HepG2 (cell line): ENCODE measurements around the gene VNN1. TPM values are rescaled to one million over a fixed set of nuclear protein-coding genes. Genes with fewer than 3 reads are reported as not detected.
A peak's percentile ranks its signal among the peaks of the same experiment; 100 is the strongest.

Experiments used
- ATAC-seq: fragments of 200-7000 bp; cut with Tn5 transposase; 3 replicates; pipeline ENCODE4 v1.9.1; 2020; ENCODE audit warnings: mild to moderate bottlenecking, moderate library complexity
- BruUV-seq: library from RNA; stranded (reverse); fragments of 400-500 nt; replicated peaks from 2 replicates; lab custom pipeline; 2021; lab: Mats Ljungman, UMichigan
- CTCF ChIA-PET: fragments of 300-600 bp; formaldehyde crosslinking; extraction: SDS; loops from one replicate; lab custom pipeline; 2021; ENCODE audit warnings: low total read pairs, inconsistent platforms, low intra/inter-chr PET ratio; lab: Yijun Ruan, JAX
- POLR2A ChIA-PET: fragments of 350-600 bp; sonication (Branson Sonifier 250); formaldehyde crosslinking; loops from one replicate; lab custom pipeline; 2020; ENCODE audit warnings: antibody characterized with exemption, inconsistent platforms; lab: Yijun Ruan, JAX
- DNase-seq: peaks from one replicate; pipeline ENCODE4 v3.0.0-alpha.2; 2015; ENCODE audit warnings: low spot score
- FAIRE-seq: peaks from 3 replicates; lab custom pipeline; 2011; peaks lifted over from hg19 to GRCh38; lab: Jason Lieb, UNC
- H2AFZ ChIP-seq: one replicate; pipeline ENCODE4 v1.6.1; 2011; ENCODE audit warnings: low read length, inconsistent platforms
- H3K27ac ChIP-seq: fragments of 300-600 bp; 3 replicates; pipeline ENCODE4 v1.8.0; 2011; ENCODE audit warnings: mixed run types, mild to moderate bottlenecking, mixed read lengths, low read length, inconsistent platforms; ENCODE audit not compliant: insufficient read depth; ENCODE audit errors: extremely low read length
- H3K27me3 ChIP-seq, 2 experiments: fragments of 200-600 bp in 1 of 2; 2 replicates in 1 of 2; 3 replicates in 1 of 2; pipeline versions ENCODE4 v1.6.0 to v1.8.0; 2011; ENCODE audit warnings: low read length in 2 of 2, mild to moderate bottlenecking in 2 of 2, moderate library complexity in 2 of 2, inconsistent platforms in 1 of 2; ENCODE audit not compliant: insufficient read depth in 2 of 2, control insufficient read depth in 1 of 2
- H3K36me3 ChIP-seq, 2 experiments: fragments of 200-600 bp in 1 of 2; replicated peaks in 1 of 2; 2 replicates in 1 of 2; 3 replicates in 1 of 2; pipeline versions ENCODE4 v1.5.1 to v1.8.0; 2011; ENCODE audit warnings: low read length in 2 of 2, inconsistent platforms in 1 of 2; ENCODE audit not compliant: insufficient read depth in 2 of 2, control insufficient read depth in 1 of 2
- H3K4me1 ChIP-seq: 2 replicates; pipeline ENCODE4 v1.5.1; 2012; ENCODE audit warnings: low read length, inconsistent platforms; ENCODE audit not compliant: insufficient read depth
- H3K4me2 ChIP-seq: 2 replicates; pipeline ENCODE4 v1.6.0; 2011; ENCODE audit warnings: low read depth, low read length, inconsistent platforms
- H3K4me3 ChIP-seq, 3 experiments: fragments of 200-600 bp in 1 of 3; sonication (generic), shearing (Covaris generic) in 1 of 3; replicated peaks in 1 of 3; 2 replicates each; pipeline ENCODE4 v1.5.1; 2011 to 2016; ENCODE audit warnings: low read length in 3 of 3, inconsistent platforms in 2 of 3, low read depth in 2 of 3, mild to moderate bottlenecking in 2 of 3, control low read depth in 1 of 3, mixed read lengths in 1 of 3; ENCODE audit not compliant: insufficient read depth in 1 of 3
- H3K79me2 ChIP-seq: one replicate; pipeline ENCODE4 v1.6.1; 2011; ENCODE audit warnings: low read length, inconsistent platforms; ENCODE audit not compliant: insufficient read depth
- H3K9ac ChIP-seq: 2 replicates; pipeline ENCODE4 v1.6.0; 2011; ENCODE audit warnings: mild to moderate bottlenecking, low read depth, low read length, inconsistent platforms; ENCODE audit not compliant: insufficient read depth
- H3K9me3 ChIP-seq: 2 replicates; pipeline ENCODE4 v1.5.1; 2012; ENCODE audit warnings: mild to moderate bottlenecking, low read length
- H4K20me1 ChIP-seq: 2 replicates; pipeline ENCODE4 v1.6.0; 2011; ENCODE audit warnings: inconsistent platforms, mild to moderate bottlenecking, low read length, moderate library complexity; ENCODE audit not compliant: insufficient read depth
- ATRX ChIP-seq: sonication (generic); formaldehyde crosslinking; IDR thresholded peaks from 2 replicates; pipeline ENCODE4 v1.4.0; 2020; ENCODE audit warnings: missing genetic modification reagents, borderline replicate concordance
- CAMTA2 ChIP-seq: sonication (generic); formaldehyde crosslinking; IDR thresholded peaks from 2 replicates; pipeline ENCODE4 v1.4.0; 2020; ENCODE audit warnings: mild to moderate bottlenecking, missing genetic modification reagents, borderline replicate concordance
- CBX2 ChIP-seq, 2 experiments: fragments of 200-600 bp in 1 of 2; sonication (generic); formaldehyde crosslinking in 1 of 2; IDR thresholded peaks; 2 replicates each; pipeline versions ENCODE4 v1.7.0 to v1.8.1; 2018 to 2022; ENCODE audit warnings: low read depth in 2 of 2, low read length in 1 of 2, mild to moderate bottlenecking in 1 of 2, missing genetic modification reagents in 1 of 2
- HNF4A ChIP-seq: sonication (generic); formaldehyde crosslinking; IDR thresholded peaks from 2 replicates; pipeline ENCODE4 v1.4.0; 2020; ENCODE audit warnings: missing genetic modification reagents
- TOPORS ChIP-seq: sonication (generic); formaldehyde crosslinking; IDR thresholded peaks from 2 replicates; pipeline ENCODE4 v1.8.0; 2023; ENCODE audit warnings: mild to moderate bottlenecking, missing genetic modification reagents
- WGBS: methylation state at CpG from one replicate; pipeline ENCODE4 v1.1.6; 2017; ENCODE audit warnings: low lambda C conversion rate; 5-methylcytosine and 5-hydroxymethylcytosine counted together
- in situ Hi-C: cut with HindIII; loops from 2 replicates; pipeline ENCODE4 v1.10.0; 2017; ENCODE audit warnings: low pct_unique_long_range_greater_than_20kb; ENCODE audit not compliant: extremely low pct_ligation_motif_present
- intact Hi-C: fragments of 100-400 bp; cut with micrococcal nuclease; formaldehyde crosslinking; loops from one replicate; pipeline ENCODE4 v1.10.0; 2022; ENCODE audit not compliant: unreplicated experiment
- polyA plus RNA-seq, 8 experiments: library from polyadenylated mRNA; depleted of rRNA in 3 of 8; stranded (reverse) in 7 of 8; unstranded in 1 of 8; fragments of >200 nt; fragmentation: Illumina TruSeq in 4 of 8; extraction: Trizol in 4 of 8; gene quantifications; 2 replicates each; pipeline versions ENCODE4 v1.2.1 to v1.2.3, GENCODE V29; 2011 to 2016; ENCODE audit warnings: low read depth in 4 of 8, missing spikeins in 1 of 8, mixed read lengths in 1 of 8; ENCODE audit not compliant: insufficient read depth in 1 of 8
- total RNA-seq, 5 experiments: library from RNA; depleted of rRNA; stranded (reverse); fragments of >200 nt; fragmentation: Illumina TruSeq; extraction: Trizol; gene quantifications; 2 replicates each; pipeline ENCODE4 v1.2.3, GENCODE V29; 2016; ENCODE audit warnings: low read depth in 1 of 5
- TF ChIP-seq, protein P1 (sequence below): sonication (generic); formaldehyde crosslinking; IDR thresholded peaks from 2 replicates; pipeline ENCODE4 v1.4.0; 2020; ENCODE audit warnings: missing genetic modification reagents, borderline replicate concordance
- TF ChIP-seq, protein P2 (sequence below), 2 experiments: sonication (generic) in 1 of 2; formaldehyde crosslinking in 1 of 2; IDR thresholded peaks; 2 replicates each; pipeline versions ENCODE4 v1.4.0 to v1.6.1; 2016 to 2020; ENCODE audit warnings: borderline replicate concordance in 1 of 2, low read depth in 1 of 2, mild to moderate bottlenecking in 1 of 2, missing genetic modification reagents in 1 of 2
- TF ChIP-seq, protein P3 (sequence below): sonication (generic); formaldehyde crosslinking; IDR thresholded peaks from 2 replicates; pipeline ENCODE4 v1.5.1; 2020; ENCODE audit warnings: mild to moderate bottlenecking, missing genetic modification reagents
- TF ChIP-seq, protein P4 (sequence below): sonication (generic); formaldehyde crosslinking; IDR thresholded peaks from 2 replicates; pipeline ENCODE4 v1.5.1; 2020; ENCODE audit warnings: missing genetic modification reagents, mild to moderate bottlenecking, borderline replicate concordance

VNN1 gene
- total and polyA plus RNA-seq, 2 of the 13 experiments (the other 11 are each of a cell fraction or from before 2014, with no cell fraction given): 0.62 to 4.0 TPM

GRCh38 chr6:132671295-132671694 is 42.6 kb downstream of the VNN1 start:
- H3K36me3 ChIP-seq: no peaks in the 10 kb centered on the region
- intact Hi-C loops: loop anchor here (5.0 kb wide), 1 partner anchor 139 kb away; no protein-coding TSS in a partner anchor
- FAIRE-seq (no peak), DNase-seq (peak; percentile 3), ATAC-seq (no peak)
- no peaks in the 10 kb centered on the region for H3K27me3 ChIP-seq
- H3K27ac ChIP-seq: no peak overlapping the region
- in situ Hi-C loops: loop anchor here (5.0 kb wide), 1 partner anchor 96 kb away; no protein-coding TSS in a partner anchor
- ChIA-PET POLR2A (no interaction called here), CTCF (interaction anchor here (4.0 kb wide), 1 partner anchor 97 kb away, joined by 80 read pairs; no protein-coding TSS in a partner anchor)
- WGBS: 5% methylated on average over 1 of the region's 1 CpG
- BruUV-seq: no TSS peak
- H3K9me3 ChIP-seq: no peaks in the 10 kb centered on the region
- no peak overlapping the region for H3K9ac ChIP-seq
- peaks cover 24% of the 10 kb centered on the region for H3K4me1 ChIP-seq
- no peak overlapping the region for H3K4me2 ChIP-seq
- H3K79me2 ChIP-seq: no peaks in the 10 kb centered on the region
- no peak overlapping the region for H2AFZ ChIP-seq
- no peak overlapping the region for H3K4me3 ChIP-seq
- no peaks in the 10 kb centered on the region for H4K20me1 ChIP-seq
- TF ChIP-seq, protein P1, sequence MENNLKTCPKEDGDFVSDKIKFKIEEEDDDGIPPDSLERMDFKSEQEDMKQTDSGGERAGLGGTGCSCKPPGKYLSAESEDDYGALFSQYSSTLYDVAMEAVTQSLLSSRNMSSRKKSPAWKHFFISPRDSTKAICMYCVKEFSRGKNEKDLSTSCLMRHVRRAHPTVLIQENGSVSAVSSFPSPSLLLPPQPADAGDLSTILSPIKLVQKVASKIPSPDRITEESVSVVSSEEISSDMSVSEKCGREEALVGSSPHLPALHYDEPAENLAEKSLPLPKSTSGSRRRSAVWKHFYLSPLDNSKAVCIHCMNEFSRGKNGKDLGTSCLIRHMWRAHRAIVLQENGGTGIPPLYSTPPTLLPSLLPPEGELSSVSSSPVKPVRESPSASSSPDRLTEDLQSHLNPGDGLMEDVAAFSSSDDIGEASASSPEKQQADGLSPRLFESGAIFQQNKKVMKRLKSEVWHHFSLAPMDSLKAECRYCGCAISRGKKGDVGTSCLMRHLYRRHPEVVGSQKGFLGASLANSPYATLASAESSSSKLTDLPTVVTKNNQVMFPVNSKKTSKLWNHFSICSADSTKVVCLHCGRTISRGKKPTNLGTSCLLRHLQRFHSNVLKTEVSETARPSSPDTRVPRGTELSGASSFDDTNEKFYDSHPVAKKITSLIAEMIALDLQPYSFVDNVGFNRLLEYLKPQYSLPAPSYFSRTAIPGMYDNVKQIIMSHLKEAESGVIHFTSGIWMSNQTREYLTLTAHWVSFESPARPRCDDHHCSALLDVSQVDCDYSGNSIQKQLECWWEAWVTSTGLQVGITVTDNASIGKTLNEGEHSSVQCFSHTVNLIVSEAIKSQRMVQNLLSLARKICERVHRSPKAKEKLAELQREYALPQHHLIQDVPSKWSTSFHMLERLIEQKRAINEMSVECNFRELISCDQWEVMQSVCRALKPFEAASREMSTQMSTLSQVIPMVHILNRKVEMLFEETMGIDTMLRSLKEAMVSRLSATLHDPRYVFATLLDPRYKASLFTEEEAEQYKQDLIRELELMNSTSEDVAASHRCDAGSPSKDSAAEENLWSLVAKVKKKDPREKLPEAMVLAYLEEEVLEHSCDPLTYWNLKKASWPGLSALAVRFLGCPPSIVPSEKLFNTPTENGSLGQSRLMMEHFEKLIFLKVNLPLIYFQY (CRISPR knock-in tag): no peak
- TF ChIP-seq CBX2 (IDR thresholded peaks at IDR 0.05; ENCODE audit: low read depth, low read length) (no peak), CBX2 (CRISPR knock-in tag; IDR thresholded peaks at IDR 0.05; ENCODE audit: low read depth) (no peak), TOPORS (CRISPR knock-in tag) (no peak), ATRX (CRISPR knock-in tag) (no peak), HNF4A (CRISPR knock-in tag) (peak; percentile 60), CAMTA2 (CRISPR knock-in tag) (no peak)
- TF ChIP-seq, protein P2, sequence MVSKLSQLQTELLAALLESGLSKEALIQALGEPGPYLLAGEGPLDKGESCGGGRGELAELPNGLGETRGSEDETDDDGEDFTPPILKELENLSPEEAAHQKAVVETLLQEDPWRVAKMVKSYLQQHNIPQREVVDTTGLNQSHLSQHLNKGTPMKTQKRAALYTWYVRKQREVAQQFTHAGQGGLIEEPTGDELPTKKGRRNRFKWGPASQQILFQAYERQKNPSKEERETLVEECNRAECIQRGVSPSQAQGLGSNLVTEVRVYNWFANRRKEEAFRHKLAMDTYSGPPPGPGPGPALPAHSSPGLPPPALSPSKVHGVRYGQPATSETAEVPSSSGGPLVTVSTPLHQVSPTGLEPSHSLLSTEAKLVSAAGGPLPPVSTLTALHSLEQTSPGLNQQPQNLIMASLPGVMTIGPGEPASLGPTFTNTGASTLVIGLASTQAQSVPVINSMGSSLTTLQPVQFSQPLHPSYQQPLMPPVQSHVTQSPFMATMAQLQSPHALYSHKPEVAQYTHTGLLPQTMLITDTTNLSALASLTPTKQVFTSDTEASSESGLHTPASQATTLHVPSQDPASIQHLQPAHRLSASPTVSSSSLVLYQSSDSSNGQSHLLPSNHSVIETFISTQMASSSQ (IDR thresholded peaks at IDR 0.05; ENCODE audit: low read depth): peak; percentile 25; the same call in 1 of the 2 replicates
- TF ChIP-seq, protein P2 (CRISPR knock-in tag; IDR thresholded peaks at IDR 0.05; ENCODE audit: borderline replicate concordance): no peak
- TF ChIP-seq, protein P3, sequence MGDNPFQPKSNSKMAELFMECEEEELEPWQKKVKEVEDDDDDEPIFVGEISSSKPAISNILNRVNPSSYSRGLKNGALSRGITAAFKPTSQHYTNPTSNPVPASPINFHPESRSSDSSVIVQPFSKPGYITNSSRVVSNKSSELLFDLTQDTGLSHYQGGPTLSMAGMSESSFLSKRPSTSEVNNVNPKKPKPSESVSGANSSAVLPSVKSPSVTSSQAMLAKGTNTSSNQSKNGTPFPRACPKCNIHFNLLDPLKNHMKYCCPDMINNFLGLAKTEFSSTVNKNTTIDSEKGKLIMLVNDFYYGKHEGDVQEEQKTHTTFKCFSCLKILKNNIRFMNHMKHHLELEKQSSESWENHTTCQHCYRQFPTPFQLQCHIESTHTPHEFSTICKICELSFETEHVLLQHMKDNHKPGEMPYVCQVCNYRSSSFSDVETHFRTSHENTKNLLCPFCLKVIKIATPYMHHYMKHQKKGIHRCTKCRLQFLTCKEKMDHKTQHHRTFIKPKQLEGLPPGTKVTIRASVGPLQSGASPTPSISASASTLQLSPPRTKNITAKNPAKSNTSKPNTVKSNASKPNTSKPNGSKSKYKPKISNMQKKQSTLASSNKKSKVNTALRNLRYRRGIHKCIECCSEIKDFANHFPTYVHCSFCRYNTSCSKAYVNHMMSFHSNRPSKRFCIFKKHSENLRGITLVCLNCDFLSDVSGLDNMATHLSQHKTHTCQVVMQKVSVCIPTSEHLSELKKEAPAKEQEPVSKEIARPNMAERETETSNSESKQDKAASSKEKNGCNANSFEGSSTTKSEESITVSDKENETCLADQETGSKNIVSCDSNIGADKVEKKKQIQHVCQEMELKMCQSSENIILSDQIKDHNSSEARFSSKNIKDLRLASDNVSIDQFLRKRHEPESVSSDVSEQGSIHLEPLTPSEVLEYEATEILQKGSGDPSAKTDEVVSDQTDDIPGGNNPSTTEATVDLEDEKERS (CRISPR knock-in tag): no peak
- TF ChIP-seq, protein P4, sequence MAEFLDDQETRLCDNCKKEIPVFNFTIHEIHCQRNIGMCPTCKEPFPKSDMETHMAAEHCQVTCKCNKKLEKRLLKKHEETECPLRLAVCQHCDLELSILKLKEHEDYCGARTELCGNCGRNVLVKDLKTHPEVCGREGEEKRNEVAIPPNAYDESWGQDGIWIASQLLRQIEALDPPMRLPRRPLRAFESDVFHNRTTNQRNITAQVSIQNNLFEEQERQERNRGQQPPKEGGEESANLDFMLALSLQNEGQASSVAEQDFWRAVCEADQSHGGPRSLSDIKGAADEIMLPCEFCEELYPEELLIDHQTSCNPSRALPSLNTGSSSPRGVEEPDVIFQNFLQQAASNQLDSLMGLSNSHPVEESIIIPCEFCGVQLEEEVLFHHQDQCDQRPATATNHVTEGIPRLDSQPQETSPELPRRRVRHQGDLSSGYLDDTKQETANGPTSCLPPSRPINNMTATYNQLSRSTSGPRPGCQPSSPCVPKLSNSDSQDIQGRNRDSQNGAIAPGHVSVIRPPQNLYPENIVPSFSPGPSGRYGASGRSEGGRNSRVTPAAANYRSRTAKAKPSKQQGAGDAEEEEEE: no peak
